Muscle of back (tissue), 11 donors: ENCODE data around the gene ALDH3A1. TPM values are rescaled to one million over a fixed set of nuclear protein-coding genes. Genes with fewer than 3 reads are reported as not detected.
A peak's percentile ranks its signal among the peaks of the same experiment; 100 is the strongest.

Source experiments
- DNase-seq, 3 donors: peaks; one replicate each; pipeline versions ENCODE4 v3.0.0 to v3.0.0-alpha.2; 2013
- polyA plus RNA-seq, 10 donors: library from polyadenylated mRNA; unstranded; fragments of 120-200 nt; gene quantifications; one replicate each; pipeline ENCODE4 v1.2.1, GENCODE V29; 2013; ENCODE audit not compliant: insufficient read length in 10 of 10

The ALDH3A1 gene
- polyA plus RNA-seq, 10 donors, result 0.12 to 0.34 (median 0.28) TPM; not detected in 2

DNA sequence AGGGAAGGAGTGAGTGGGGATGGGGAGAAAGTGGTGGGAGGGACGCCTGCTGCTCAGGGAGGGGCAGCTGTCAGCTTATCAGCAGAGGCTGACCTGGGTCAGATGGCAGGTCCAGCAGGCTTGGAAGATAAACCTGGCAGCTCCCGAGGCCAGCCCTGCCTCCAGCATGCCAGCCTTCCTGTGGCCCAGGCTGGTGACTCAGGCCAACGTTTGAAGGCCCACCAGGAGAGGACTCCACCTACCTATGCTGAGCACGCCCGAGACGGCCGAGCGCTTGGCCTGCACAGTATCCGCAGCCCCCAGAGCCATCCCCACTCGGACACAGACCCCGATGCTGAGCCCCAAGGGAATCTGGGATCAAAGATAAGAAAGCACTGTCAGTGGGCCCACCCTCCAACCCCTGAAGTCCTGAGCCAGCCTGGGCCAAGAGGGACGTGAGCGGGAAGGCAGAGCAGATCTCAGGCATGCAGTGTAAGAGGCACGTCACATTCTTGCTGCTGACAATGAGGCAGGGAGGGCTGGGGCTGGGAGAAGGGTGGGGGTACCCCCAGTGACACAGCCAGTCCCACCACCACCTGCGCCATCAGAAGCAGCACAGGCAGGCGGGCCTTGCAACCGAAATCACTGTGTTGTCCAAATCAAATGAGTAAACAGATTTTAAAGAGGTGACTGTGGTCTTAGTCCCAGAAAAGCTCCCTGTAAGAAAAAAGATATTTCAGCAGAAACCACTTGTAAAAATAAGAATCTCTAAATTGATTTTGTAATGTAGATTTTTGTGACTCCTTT is 44.1 kb downstream of the ALDH3A1 start:
- DNase-seq, result no peak

DNA sequence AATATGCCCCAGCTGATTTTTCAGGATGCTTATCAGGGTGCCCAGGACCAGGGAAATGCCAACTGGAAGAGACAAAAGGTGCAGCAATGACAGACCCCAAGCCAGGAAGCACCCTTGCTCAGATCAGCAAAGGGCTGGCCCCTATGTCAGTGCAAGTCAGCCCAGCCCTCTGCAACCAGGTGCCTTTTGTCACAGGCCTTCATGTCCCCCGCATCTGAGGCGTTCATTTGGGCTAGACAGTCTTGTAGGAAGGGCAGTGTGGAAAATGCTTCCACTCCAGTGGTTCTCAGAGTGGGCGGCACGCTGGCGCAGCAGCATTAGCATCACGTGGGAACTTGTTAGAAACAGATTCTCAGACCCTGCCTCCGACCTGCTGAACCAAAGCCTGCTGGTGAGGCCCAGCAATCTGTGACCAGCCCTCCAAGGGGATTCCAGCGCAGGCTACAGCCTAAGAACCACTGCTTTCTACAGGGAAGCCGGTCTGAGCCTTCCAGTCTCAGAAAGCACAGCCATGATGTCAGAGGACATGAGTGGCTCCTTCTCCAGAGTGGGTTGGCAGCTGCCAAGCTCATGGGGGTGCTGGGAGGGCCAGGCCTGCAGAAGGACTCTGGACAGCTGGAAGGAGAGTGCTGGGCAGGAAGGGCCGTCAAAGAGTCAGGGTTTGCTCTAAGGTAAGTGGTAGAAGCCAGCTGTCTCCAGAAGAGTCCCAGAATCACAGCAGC is 44.8 kb downstream of the ALDH3A1 start:
- peak in 1 of 3 donors; percentile 36 for DNase-seq

DNA sequence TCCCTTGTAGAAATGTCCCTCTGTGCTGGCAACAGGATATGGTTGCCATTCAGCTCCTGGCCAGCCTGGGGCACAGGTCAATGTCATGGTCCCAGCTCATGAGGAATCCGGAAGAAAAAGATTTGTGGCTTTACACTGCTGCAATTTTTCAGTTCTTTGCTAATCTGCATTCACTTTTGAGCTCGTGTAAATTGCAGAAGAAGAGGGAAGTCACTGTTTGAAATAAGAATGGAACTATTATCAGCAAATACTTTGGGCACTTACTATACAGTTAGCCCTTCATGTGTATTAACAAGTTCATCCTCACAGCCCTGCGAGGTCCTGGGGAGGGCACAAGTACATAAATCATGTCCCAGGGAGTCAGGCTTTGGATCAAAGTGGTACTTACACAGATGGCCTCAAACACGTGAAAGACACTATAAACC is 45.9 kb downstream of the ALDH3A1 start:
- no peak for DNase-seq

Other genes with a start within 250 kb of the ALDH3A1 start
- 1 to 10 TPM in 9 of 10 donors, under 1 TPM in 1; 0.62 to 3.1 (median 1.5) TPM for gene SLC47A1, start 214.4 kb downstream of the ALDH3A1 start, polyA plus RNA-seq
- 10 to 100 TPM; 27.2 to 47.9 (median 34.1) TPM for gene ALDH3A2, start 99.5 kb downstream of the ALDH3A1 start, polyA plus RNA-seq
- gene SLC47A2, start 31.7 kb downstream of the ALDH3A1 start, polyA plus RNA-seq, result under 1 TPM in 9 of 10 donors, not detected in 1; 0.13 to 0.49 (median 0.24) TPM
- 10 to 100 TPM; 15.5 to 26.8 (median 20.2) TPM for gene ULK2, start 119.6 kb upstream of the ALDH3A1 start, polyA plus RNA-seq
- 10 to 100 TPM; 13.1 to 21.2 (median 17.2) TPM for gene AKAP10, start 229.5 kb upstream of the ALDH3A1 start, polyA plus RNA-seq